LNCAP (cell line): ENCODE data around the gene PTBP2.

Experiments used
- CTCF ChIP-seq: fragments of 450-650 bp; IDR thresholded peaks from 2 replicates; pipeline ENCODE4 v1.5.1; 2017; ENCODE audit warnings: mild to moderate bottlenecking

Gene PTBP2

GRCh38 chr1:96698342-96698983, 23.1 kb upstream of the PTBP2 start:
- TF ChIP-seq CTCF, result no peak

- TF ChIP-seq CTCF, result no peak
Observed at GRCh38 chr1:96703186-96703585, 18.4 kb upstream of the PTBP2 start.

GRCh38 chr1:96707023-96707422, 14.6 kb upstream of the PTBP2 start:
- no peak for TF ChIP-seq CTCF

- TF ChIP-seq CTCF, result no peak
Observed at GRCh38 chr1:96708482-96708881, 13.1 kb upstream of the PTBP2 start.

DNA sequence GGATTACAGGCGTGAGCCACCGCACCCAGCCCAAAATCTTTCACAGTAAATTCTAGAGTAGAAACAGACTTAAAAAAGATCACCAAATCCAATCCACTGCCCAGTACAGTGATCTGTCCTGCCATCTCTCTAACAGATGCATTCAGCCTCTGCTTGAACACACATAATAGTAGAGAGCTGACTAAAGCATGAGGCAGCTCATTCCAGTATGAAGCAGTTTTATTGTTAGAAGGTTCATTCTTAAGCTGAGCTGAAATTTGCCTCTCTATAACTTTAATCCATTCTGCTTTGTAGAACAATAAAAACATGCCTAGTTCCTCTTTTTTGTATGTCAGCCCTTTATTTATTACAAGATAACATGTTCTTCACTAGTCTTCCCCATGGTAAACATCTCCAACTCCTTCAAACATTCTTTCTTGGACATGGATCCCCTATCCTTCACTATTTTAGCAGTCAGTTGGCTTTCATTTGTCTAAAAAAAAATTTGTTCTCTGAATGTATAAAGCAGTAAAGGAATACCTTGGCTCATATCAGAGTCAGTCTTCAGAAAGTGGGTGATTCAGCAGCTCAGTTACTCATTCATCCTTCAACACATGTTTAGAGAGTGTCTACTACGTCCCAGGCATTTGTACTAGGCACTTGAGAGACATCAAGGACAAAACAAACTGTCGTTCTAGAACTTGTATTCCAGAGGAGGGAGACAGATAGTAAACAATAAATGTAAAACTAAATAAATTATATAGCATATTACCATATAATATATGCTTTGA, 10.7 kb upstream of the PTBP2 start:
- no peak for TF ChIP-seq CTCF

GRCh38 chr1:96713649-96714048, 7.9 kb upstream of the PTBP2 start:
- no peak for TF ChIP-seq CTCF

GRCh38 chr1:96714881-96715280, 6.7 kb upstream of the PTBP2 start:
- no peak for TF ChIP-seq CTCF
